ENCODE measurements around the gene CPHXL. TPM values are rescaled to one million over a fixed set of nuclear protein-coding genes. Genes with fewer than 3 reads are reported as not detected.

Gene CPHXL
- total RNA-seq, 1 experiment from 2014 or later, result not detected

GRCh38 chr16:75687361-75687760, 38.9 kb downstream of the CPHXL start:
- H3K9me3 Mint-ChIP-seq, result peaks cover 48 to 53% of the 10 kb centered on the region in 2 experiments
- H3K23ac ChIP-seq (ENCODE audit: insufficient read length, low read depth, low read length), result no peak overlapping the region

More at GRCh38 chr16:75687361-75687760, 38.9 kb downstream of the CPHXL start:
- Histone ChIP-seq H2BK12ac (ENCODE audit: insufficient read length, low read depth, low read length) (no peak overlapping the region), H4K91ac (ENCODE audit: insufficient read length, low read depth, low read length) (no peak overlapping the region), H3K79me2 (ENCODE audit: insufficient read depth, low read length) (no peaks in the 10 kb centered on the region), H3K9ac (ENCODE audit: extremely low read depth, insufficient read length, low read length) (no peak overlapping the region), H3K4me2 (ENCODE audit: insufficient read depth, insufficient read length, low read length) (no peak overlapping the region), H3K27me3 (ENCODE audit: insufficient read depth, low read length) (no peaks in the 10 kb centered on the region), H3K27ac (ENCODE audit: insufficient read length, low read depth, low read length) (no peak overlapping the region), H3K9me3 (ENCODE audit: control insufficient read depth, low read depth, low read length) (peaks cover 28% of the 10 kb centered on the region), H3K14ac (ENCODE audit: insufficient read depth, low read length) (no peak overlapping the region), H4K8ac (replicated peaks; ENCODE audit: insufficient read length, low read depth, low read length) (no peak overlapping the region), H4K5ac (ENCODE audit: insufficient read length, low read depth, low read length) (no peak overlapping the region), H2BK120ac (ENCODE audit: low read depth, low read length, poor library complexity, severe bottlenecking) (no peak overlapping the region), H2AFZ (ENCODE audit: low read length) (no peak overlapping the region), H3K79me1 (ENCODE audit: insufficient read depth, low read depth, low read length, poor library complexity, severe bottlenecking) (no peaks in the 10 kb centered on the region), H3K56ac (ENCODE audit: insufficient read length, low read depth, low read length) (no peak overlapping the region), H2AK5ac (ENCODE audit: insufficient read length, low read length) (no peak overlapping the region), H3K4me1 (ENCODE audit: insufficient read depth, low read length) (no peaks in the 10 kb centered on the region), H4K20me1 (ENCODE audit: control insufficient read depth, insufficient read depth, insufficient read length) (no peaks in the 10 kb centered on the region), H2BK15ac (ENCODE audit: low read depth, low read length) (no peak overlapping the region), H3K18ac (ENCODE audit: insufficient read length, low read depth, low read length) (no peak overlapping the region), H3K4ac (ENCODE audit: low read depth, low read length) (no peak overlapping the region), H2BK5ac (ENCODE audit: insufficient read length, low read length) (no peak overlapping the region), H2BK20ac (ENCODE audit: low read depth, low read length, poor library complexity, severe bottlenecking) (no peak overlapping the region), H3K23me2 (ENCODE audit: insufficient read length, low read depth, low read length, poor library complexity, severe bottlenecking) (no peaks in the 10 kb centered on the region), H3T11ph (ENCODE audit: low read length) (no peak overlapping the region)
- no peak overlapping the region for H3K27ac Mint-ChIP-seq
- peaks cover 4% of the 10 kb centered on the region for H3K27me3 Mint-ChIP-seq (ENCODE audit: low read depth)
- no peak for DNase-seq
- 0 out of 4 replicates have a peak, but pooled peaks cover 0 to 2% of the 10 kb centered on the region in 2 experiments for H3K4me1 Mint-ChIP-seq
- peaks cover 23 to 34% (median 32%) of the 10 kb centered on the region in 3 experiments for H3K36me3 Mint-ChIP-seq (ENCODE audit: insufficient read depth in 1 of 3, low read depth in 3 of 3)
- TF ChIP-seq CTCF (conservative IDR thresholded peaks at IDR 0.05), result no peak
- H3K4me3 Mint-ChIP-seq, result no peak overlapping the region

Measured in H9 (cell line).